Activated T-cell treated with anti-CD3 and anti-CD28 coated beads for 4 hours (primary cell): ENCODE data around the gene TDRD12.
"Not testable (repeated sequence)": the region's sequence is repeated elsewhere in the genome, so short reads cannot be mapped to it uniquely, and the experiment has no call there.

ENCODE experiments used
- DNase-seq: peaks from one replicate; pipeline ENCODE4 v3.0.0-alpha.2; 2020

TDRD12 gene

GRCh38 chr19:32812036-32812435 is 92.5 kb downstream of the TDRD12 start:
- DNase-seq, result no peak

- DNase-seq, result no peak
These were observed 93.0 kb downstream of the TDRD12 start for GRCh38 chr19:32812571-32812970.

GRCh38 chr19:32813862-32814425 is 94.4 kb downstream of the TDRD12 start:
- DNase-seq, result no peak

- no peak for DNase-seq
These were observed 95.1 kb downstream of the TDRD12 start for GRCh38 chr19:32814624-32815023.

GRCh38 chr19:32816555-32817099 is 97.1 kb downstream of the TDRD12 start:
- DNase-seq, result no peak

- no peak for DNase-seq
These were observed 98.3 kb downstream of the TDRD12 start for GRCh38 chr19:32817569-32818476.

DNA sequence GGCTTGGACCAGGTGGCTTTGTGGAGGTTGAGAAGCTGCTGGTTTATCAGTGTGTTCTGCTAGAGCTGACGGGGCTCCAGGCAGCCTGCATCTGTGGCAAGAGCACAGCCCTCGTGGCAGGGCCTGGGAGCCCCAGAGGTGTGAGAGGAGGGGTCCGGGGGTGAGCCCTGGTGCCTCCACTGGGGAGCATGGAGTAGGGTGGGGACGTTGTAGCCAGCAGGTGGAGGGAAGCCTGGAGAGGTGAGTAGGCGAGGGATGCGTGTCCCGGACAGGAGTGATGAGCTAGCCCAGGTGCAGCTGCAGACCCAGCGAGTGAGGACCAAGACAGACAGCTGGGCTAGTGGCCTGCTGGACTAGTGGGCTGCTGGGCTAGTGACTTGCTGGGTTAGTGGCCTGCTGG is 99.0 kb downstream of the TDRD12 start:
- DNase-seq, result no peak

GRCh38 chr19:32819419-32820400 is 100.1 kb downstream of the TDRD12 start:
- DNase-seq, result no peak

DNA sequence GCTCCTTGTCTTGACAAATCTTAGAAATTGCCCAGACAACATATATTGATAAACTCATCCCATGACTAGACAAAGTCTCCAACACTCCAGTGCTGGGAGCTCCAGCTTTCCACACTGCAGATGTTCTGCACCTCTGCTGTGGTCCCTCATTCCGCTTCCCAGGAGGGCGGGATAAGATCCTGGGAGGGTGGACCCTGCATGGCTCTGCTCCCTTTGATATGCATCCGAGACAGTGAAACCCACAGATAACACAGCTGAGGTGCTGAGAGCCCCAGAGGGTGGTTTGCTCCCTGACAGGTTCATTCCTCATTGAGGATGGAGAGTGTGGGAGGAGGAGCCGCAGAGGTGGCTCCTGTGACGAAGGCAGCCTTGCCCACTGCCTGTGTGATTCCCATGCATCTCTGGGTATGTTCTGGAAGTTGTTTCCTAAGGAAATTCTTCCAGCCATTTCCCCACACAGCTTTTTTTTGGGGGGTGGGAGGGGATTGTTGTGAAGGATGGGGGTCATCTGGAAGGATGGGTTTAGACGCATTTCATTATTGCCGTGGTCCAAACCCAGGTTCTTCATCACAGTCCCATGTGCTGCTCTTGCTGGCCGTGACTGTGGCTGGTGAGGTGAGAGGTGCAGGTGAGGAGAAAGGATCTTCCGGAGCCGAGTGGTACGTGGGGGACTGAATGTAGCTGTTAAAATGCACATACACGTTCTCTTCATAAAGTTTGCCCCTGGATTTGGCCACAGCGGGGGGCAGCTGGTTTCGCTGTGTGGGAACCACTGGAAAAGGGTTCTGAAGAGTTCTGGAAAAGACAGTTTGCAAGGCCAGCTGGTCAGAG is 103.6 kb downstream of the TDRD12 start:
- DNase-seq, result no peak

- no peak for DNase-seq
These were observed 104.2 kb downstream of the TDRD12 start for GRCh38 chr19:32823747-32824102.

- no peak for DNase-seq
These were observed 104.7 kb downstream of the TDRD12 start for GRCh38 chr19:32824191-32824751.

GRCh38 chr19:32824916-32825608 is 105.5 kb downstream of the TDRD12 start:
- no peak for DNase-seq

- DNase-seq, result no peak
These were observed 108.6 kb downstream of the TDRD12 start for GRCh38 chr19:32828139-32828538.

- no peak for DNase-seq
These were observed 109.2 kb downstream of the TDRD12 start for GRCh38 chr19:32828643-32829344.

GRCh38 chr19:32829345-32829896 is 109.9 kb downstream of the TDRD12 start:
- no peak for DNase-seq

DNA sequence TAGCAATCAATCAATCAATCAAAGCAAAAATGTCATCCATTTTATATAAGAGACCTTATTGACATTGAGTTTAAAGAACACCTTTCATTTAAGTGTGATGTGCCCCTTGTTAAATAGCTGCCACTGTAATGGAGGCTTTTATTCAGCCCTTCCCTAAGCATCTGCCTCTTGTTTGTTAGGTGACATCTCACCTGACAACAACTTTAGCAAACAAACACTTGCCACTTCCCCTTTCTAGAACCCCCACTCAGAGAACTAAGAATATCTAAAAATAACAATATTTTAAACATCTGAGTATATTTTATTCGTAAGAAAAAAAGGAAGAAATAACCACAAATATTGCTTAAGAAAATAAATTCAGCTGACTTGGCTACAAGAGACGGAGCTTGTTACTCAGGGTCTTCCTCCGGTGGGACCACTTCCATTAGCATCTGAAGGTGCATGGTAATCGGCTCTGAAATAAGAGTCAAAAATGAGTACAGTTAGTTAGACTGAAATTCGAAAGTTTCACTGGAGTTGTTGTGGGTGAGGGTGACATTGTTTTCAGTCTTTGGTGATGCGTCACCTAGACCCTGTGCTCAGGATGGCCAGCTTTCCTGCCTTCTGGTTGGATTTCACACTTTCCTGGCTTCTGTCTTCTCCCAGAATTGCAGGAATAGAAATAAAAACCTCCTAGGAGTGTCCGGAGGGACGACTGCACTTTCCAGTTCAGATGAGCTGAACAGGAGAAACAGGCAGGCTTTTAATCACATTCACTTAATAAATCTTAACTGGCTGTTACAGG is 110.9 kb downstream of the TDRD12 start:
- no peak for DNase-seq

- no peak for DNase-seq
These were observed 112.0 kb downstream of the TDRD12 start for GRCh38 chr19:32831611-32832010.

DNA sequence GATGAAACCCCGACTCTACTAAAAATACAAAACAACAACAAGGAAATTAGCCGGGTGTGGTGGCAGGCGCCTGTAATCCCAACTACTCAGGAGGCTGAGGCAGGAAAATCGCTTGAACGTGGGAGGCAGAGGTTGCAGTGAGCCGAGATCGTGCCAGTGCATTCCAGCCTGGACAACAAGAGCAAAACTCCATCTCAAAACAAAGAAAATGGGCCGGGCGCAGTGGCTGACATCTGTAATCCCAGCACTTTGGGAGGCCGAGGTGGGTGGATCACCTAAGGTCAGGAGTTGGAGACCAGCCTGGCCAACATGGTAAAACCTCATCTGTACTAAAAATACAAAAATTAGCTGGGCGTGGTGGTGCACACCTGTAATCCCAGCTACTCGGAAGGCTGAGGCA is 112.5 kb downstream of the TDRD12 start:
- DNase-seq, result not testable (repeated sequence)

- not testable (repeated sequence) for DNase-seq
These were observed 113.3 kb downstream of the TDRD12 start for GRCh38 chr19:32832825-32833224.
